ENCODE measurements around the gene ODC1. TPM values are rescaled to one million over a fixed set of nuclear protein-coding genes. Genes with fewer than 3 reads are reported as not detected.
"Not testable (repeated sequence)": the region's sequence is repeated elsewhere in the genome, so short reads cannot be mapped to it uniquely, and the experiment has no call there.

The ODC1 gene
- total RNA-seq, 1 experiment from 2014 or later: 62.3 TPM

GRCh38 chr2:10442469-10443126 is 5.5 kb downstream of the ODC1 start:
- in situ Hi-C loops (cut with HindIII; ENCODE audit: low pct_unique_long_range_greater_than_20kb, low sequenced_read_pairs); DNase-seq (ENCODE audit: low read depth, low spot score): not testable (repeated sequence)

- peak; percentile 97 for DNase-seq (ENCODE audit: low read depth, low spot score)
Measured at GRCh38 chr2:10441948-10442347, 6.2 kb downstream of the ODC1 start.

GRCh38 chr2:10440736-10441135 is 7.4 kb downstream of the ODC1 start:
- no peak for DNase-seq (ENCODE audit: low read depth, low spot score)
- in situ Hi-C loops (cut with HindIII; ENCODE audit: low pct_unique_long_range_greater_than_20kb, low sequenced_read_pairs): no loop called here

More at GRCh38 chr2:10441948-10442347, 6.2 kb downstream of the ODC1 start:
- in situ Hi-C loops (cut with HindIII; ENCODE audit: low pct_unique_long_range_greater_than_20kb, low sequenced_read_pairs): no loop called here

- in situ Hi-C loops (cut with HindIII; ENCODE audit: low pct_unique_long_range_greater_than_20kb, low sequenced_read_pairs): no loop called here
- DNase-seq (ENCODE audit: low read depth, low spot score): no peak
Measured at GRCh38 chr2:10439971-10440370, 8.2 kb downstream of the ODC1 start.

- in situ Hi-C loops (cut with HindIII; ENCODE audit: low pct_unique_long_range_greater_than_20kb, low sequenced_read_pairs): no loop called here
- no peak for DNase-seq (ENCODE audit: low read depth, low spot score)
Measured at GRCh38 chr2:10439185-10439879, 8.8 kb downstream of the ODC1 start.

GRCh38 chr2:10438688-10439087 is 9.4 kb downstream of the ODC1 start:
- in situ Hi-C loops (cut with HindIII; ENCODE audit: low pct_unique_long_range_greater_than_20kb, low sequenced_read_pairs): no loop called here

GRCh38 chr2:10437806-10438205 is 10.3 kb downstream of the ODC1 start:
- no peak for DNase-seq (ENCODE audit: low read depth, low spot score)
- in situ Hi-C loops (cut with HindIII; ENCODE audit: low pct_unique_long_range_greater_than_20kb, low sequenced_read_pairs): no loop called here

More at GRCh38 chr2:10438688-10439087, 9.4 kb downstream of the ODC1 start:
- no peak for DNase-seq (ENCODE audit: low read depth, low spot score)

- DNase-seq (ENCODE audit: low read depth, low spot score): no peak
- in situ Hi-C loops (cut with HindIII; ENCODE audit: low pct_unique_long_range_greater_than_20kb, low sequenced_read_pairs): no loop called here
Measured at GRCh38 chr2:10436583-10437110, 11.5 kb downstream of the ODC1 start.

- DNase-seq (ENCODE audit: low read depth, low spot score): no peak
- in situ Hi-C loops (cut with HindIII; ENCODE audit: low pct_unique_long_range_greater_than_20kb, low sequenced_read_pairs): no loop called here
Measured at GRCh38 chr2:10435820-10436204, 12.3 kb downstream of the ODC1 start.

- peak; percentile 84 for DNase-seq (ENCODE audit: low read depth, low spot score)
- in situ Hi-C loops (cut with HindIII; ENCODE audit: low pct_unique_long_range_greater_than_20kb, low sequenced_read_pairs): no loop called here
Measured at GRCh38 chr2:10434886-10435819, 13.0 kb downstream of the ODC1 start.

- in situ Hi-C loops (cut with HindIII; ENCODE audit: low pct_unique_long_range_greater_than_20kb, low sequenced_read_pairs): no loop called here
- no peak for DNase-seq (ENCODE audit: low read depth, low spot score)
Measured at GRCh38 chr2:10433947-10434885, 13.9 kb downstream of the ODC1 start.

GRCh38 chr2:10433264-10433946 is 14.7 kb downstream of the ODC1 start:
- DNase-seq (ENCODE audit: low read depth, low spot score): no peak
- in situ Hi-C loops (cut with HindIII; ENCODE audit: low pct_unique_long_range_greater_than_20kb, low sequenced_read_pairs): no loop called here

GRCh38 chr2:10432311-10433181 is 15.6 kb downstream of the ODC1 start:
- peak; percentile 37 for DNase-seq (ENCODE audit: low read depth, low spot score)
- in situ Hi-C loops (cut with HindIII; ENCODE audit: low pct_unique_long_range_greater_than_20kb, low sequenced_read_pairs): no loop called here

- in situ Hi-C loops (cut with HindIII; ENCODE audit: low pct_unique_long_range_greater_than_20kb, low sequenced_read_pairs): no loop called here
- DNase-seq (ENCODE audit: low read depth, low spot score): no peak
Measured at GRCh38 chr2:10431797-10432196, 16.3 kb downstream of the ODC1 start.

- no peak for DNase-seq (ENCODE audit: low read depth, low spot score)
- in situ Hi-C loops (cut with HindIII; ENCODE audit: low pct_unique_long_range_greater_than_20kb, low sequenced_read_pairs): no loop called here
Measured at GRCh38 chr2:10430886-10431622, 17.1 kb downstream of the ODC1 start.

Data from SK-MEL-5 (cell line).